GM12878 (cell line): ENCODE data around the gene DENND1A. TPM values are rescaled to one million over a fixed set of nuclear protein-coding genes. Genes with fewer than 3 reads are reported as not detected.

Experiments used
- ATAC-seq: fragments of 200-7000 bp; cut with Tn5 transposase; 3 replicates; pipeline ENCODE4 v1.9.1; 2020; ENCODE audit warnings: mild to moderate bottlenecking, moderate library complexity
- BruUV-seq: library from RNA; stranded (reverse); fragments of 400-500 nt; replicated peaks from 2 replicates; lab custom pipeline; 2021; lab: Mats Ljungman, UMichigan
- CTCF ChIA-PET: fragments of 300-600 bp; sonication (Branson Sonifier 250); formaldehyde crosslinking; extraction: SDS; loops from one replicate; lab custom pipeline; 2021; ENCODE audit warnings: inconsistent platforms; lab: Yijun Ruan, JAX
- POLR2A ChIA-PET: fragments of 350-600 bp; formaldehyde crosslinking; extraction: SDS; loops from one replicate; lab custom pipeline; 2021; ENCODE audit warnings: inconsistent platforms; lab: Charles Lee
- RAD21 ChIA-PET: fragments of 300-600 bp; sonication (Branson Sonifier 250); formaldehyde crosslinking; loops from one replicate; lab custom pipeline; 2023; ENCODE audit warnings: antibody characterized with exemption; ENCODE audit not compliant: unreplicated experiment; lab: Charles Lee
- SMC1A ChIA-PET: fragments of 300-600 bp; sonication (Branson Sonifier 250); formaldehyde crosslinking; loops from one replicate; lab custom pipeline; 2023; ENCODE audit not compliant: unreplicated experiment, uncharacterized antibody; lab: Charles Lee
- DNase-seq: peaks from one replicate; pipeline ENCODE4 v3.0.0-alpha.2; 2011; ENCODE audit warnings: low read depth, low spot score
- FAIRE-seq: peaks from 3 replicates; lab custom pipeline; 2011; peaks lifted over from hg19 to GRCh38; lab: Jason Lieb, UNC
- H2AFZ ChIP-seq: 2 replicates; pipeline ENCODE4 v1.6.0; 2011; ENCODE audit warnings: low read depth, low read length, control low read depth; ENCODE audit not compliant: control insufficient read depth
- H3K27ac ChIP-seq: 2 replicates; pipeline ENCODE4 v1.5.1; 2011; ENCODE audit warnings: control low read depth; ENCODE audit not compliant: control insufficient read depth, insufficient read depth
- H3K27me3 ChIP-seq, 2 experiments: replicated peaks in 1 of 2; 2 replicates each; pipeline versions ENCODE4 v1.6.0 to v1.6.1; 2011; ENCODE audit warnings: low read length in 1 of 2; ENCODE audit not compliant: control insufficient read depth in 2 of 2, insufficient read depth in 2 of 2
- H3K36me3 ChIP-seq, 2 experiments: 2 replicates each; pipeline ENCODE4 v1.5.1; 2011; ENCODE audit warnings: low read length in 1 of 2; ENCODE audit not compliant: control insufficient read depth in 2 of 2, insufficient read depth in 2 of 2
- H3K4me1 ChIP-seq: 2 replicates; pipeline ENCODE4 v1.6.1; 2011; ENCODE audit warnings: mild to moderate bottlenecking, low read length, moderate library complexity, mixed read lengths; ENCODE audit not compliant: control insufficient read depth, insufficient read depth
- H3K4me2 ChIP-seq: 2 replicates; pipeline ENCODE4 v1.6.0; 2011; ENCODE audit warnings: control low read depth; ENCODE audit not compliant: control insufficient read depth, insufficient read depth
- H3K4me3 ChIP-seq: fragments of 200-600 bp; sonication (generic); 2 replicates; pipeline ENCODE4 v1.5.1; 2016
- H3K79me2 ChIP-seq: 2 replicates; pipeline ENCODE4 v1.6.0; 2011; ENCODE audit warnings: low read length; ENCODE audit not compliant: control insufficient read depth, insufficient read depth
- H3K9ac ChIP-seq: 2 replicates; pipeline ENCODE4 v1.8.0; 2011; ENCODE audit warnings: low read length, control low read depth, mixed read lengths; ENCODE audit not compliant: control insufficient read depth, insufficient read depth
- H3K9me3 ChIP-seq: replicated peaks from 3 replicates; pipeline ENCODE4 v1.5.1; 2011; ENCODE audit warnings: mild to moderate bottlenecking, low read length; ENCODE audit not compliant: control insufficient read depth, insufficient read depth
- H4K20me1 ChIP-seq: 2 replicates; pipeline ENCODE4 v1.6.0; 2011; ENCODE audit not compliant: control insufficient read depth, insufficient read depth
- ASH2L ChIP-seq: fragments of 300-600, 200-600 bp; sonication (generic); IDR thresholded peaks from 2 replicates; pipeline ENCODE4 v1.6.1; 2017; ENCODE audit warnings: low read depth, mild to moderate bottlenecking, borderline replicate concordance
- ATF7 ChIP-seq: fragments of 450-650 bp; IDR thresholded peaks from 2 replicates; pipeline ENCODE4 v1.6.1; 2016; ENCODE audit warnings: low read depth, mild to moderate bottlenecking
- BHLHE40 ChIP-seq, 2 experiments: fragments of 450-650 bp in 1 of 2; IDR thresholded peaks; 2 replicates each; pipeline ENCODE4 v1.6.1; 2011 to 2017; ENCODE audit warnings: low read depth in 2 of 2, borderline replicate concordance in 1 of 2, improper control_type of control experiment in 1 of 2, low read length in 1 of 2, mild to moderate bottlenecking in 1 of 2
- SMAD5 ChIP-seq: IDR thresholded peaks from 2 replicates; pipeline ENCODE4 v1.6.1; 2016; ENCODE audit warnings: antibody characterized with exemption, low read depth
- SPI1 ChIP-seq: IDR thresholded peaks from 2 replicates; pipeline ENCODE4 v1.6.1; 2011; ENCODE audit warnings: low read depth, mild to moderate bottlenecking, low read length, moderate library complexity, borderline replicate concordance; ENCODE audit not compliant: insufficient read depth
- WGBS: methylation state at CpG from one replicate; pipeline ENCODE4 v1.1.6; 2016; ENCODE audit warnings: low lambda C conversion rate; ENCODE audit not compliant: insufficient replicate concordance, insufficient coverage; ENCODE audit errors: missing lambda C conversion rate; 5-methylcytosine and 5-hydroxymethylcytosine counted together
- in situ Hi-C: fragments of 300-500 bp; cut with MboI; formaldehyde crosslinking; loops from 9 replicates; pipeline ENCODE4 v1.14.3; 2018; ENCODE audit warnings: mixed read lengths
- intact Hi-C: fragments of 100-400 bp; cut with micrococcal nuclease; formaldehyde crosslinking; loops from one replicate; pipeline ENCODE4 v1.14.2; 2022; ENCODE audit not compliant: unreplicated experiment
- polyA plus RNA-seq, 11 experiments: library from polyadenylated mRNA; depleted of rRNA in 4 of 11; unstranded in 6 of 11; stranded (reverse) in 5 of 11; fragments of >200 nt; fragmentation: Nextera tagmentation in 4 of 11; fragmentation: Illumina TruSeq in 1 of 11; extraction: Ambion mirVana in 4 of 11; extraction: Trizol in 1 of 11; gene quantifications; 1 replicate in 1 of 11; 2 replicates in 10 of 11; pipeline versions ENCODE4 v1.2.1 to v1.2.3, GENCODE V29; 2011 to 2016; ENCODE audit warnings: inconsistent platforms in 2 of 11, missing spikeins in 2 of 11, low read depth in 1 of 11
- total RNA-seq, 4 experiments: library from RNA; depleted of rRNA in 3 of 4; stranded (reverse); fragments of >200 nt in 3 of 4; fragmentation: Illumina TruSeq in 1 of 4; extraction: Trizol in 1 of 4; gene quantifications; 2 replicates each; pipeline versions ENCODE4 v1.2.1 to v1.2.3, GENCODE V29; 2013 to 2021
- TF ChIP-seq, protein P1 (sequence below): fragments of 450-650 bp; IDR thresholded peaks from 2 replicates; pipeline ENCODE4 v1.6.1; 2017; ENCODE audit warnings: mild to moderate bottlenecking, moderate library complexity

The DENND1A gene
- total and polyA plus RNA-seq, 10 of the 15 experiments (the other 5 are each of a cell fraction or from before 2014, with no cell fraction given) = 14.1 to 48.6 (median 35.2) TPM

DNA sequence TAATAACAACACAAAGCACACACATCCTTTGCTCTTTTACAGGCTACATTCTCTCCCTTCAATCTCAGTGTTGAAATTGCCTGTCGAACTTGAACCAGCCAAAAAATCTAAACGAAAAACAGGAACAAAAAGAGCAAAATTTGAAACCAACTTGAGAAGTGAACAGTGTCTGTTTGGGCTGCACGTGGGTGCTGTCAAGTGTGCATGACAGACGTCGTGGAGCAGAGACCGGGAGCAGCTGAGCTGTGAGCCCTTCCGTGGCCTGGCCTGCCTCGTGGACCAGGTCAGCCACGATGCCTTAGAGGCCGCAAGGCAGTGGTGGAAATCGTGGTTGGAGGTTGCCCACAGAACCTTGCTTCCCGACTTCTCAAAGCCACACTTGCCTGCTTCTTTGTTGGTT lies 34.8 kb upstream of the DENND1A start:
- DNase-seq (no peak), ATAC-seq (no peak; the same call in 1 of the 3 replicates), FAIRE-seq (no peak)
- CTCF ChIA-PET = no interaction called here
- H3K4me2 ChIP-seq = no peak overlapping the region
- no peaks in the 10 kb centered on the region; the same call in 1 of the 2 replicates for H4K20me1 ChIP-seq
- SMC1A ChIA-PET = interaction anchor here (1.3 to 5.1 kb wide), 2 partner anchors 11 to 75 kb away, joined by 4 to 21 read pairs; no protein-coding TSS in a partner anchor
- POLR2A ChIA-PET = no interaction called here
- H3K27me3 ChIP-seq = peaks cover 3 to 6% of the 10 kb centered on the region in 2 experiments
- no peaks in the 10 kb centered on the region for H3K9me3 ChIP-seq
- BruUV-seq = no TSS peak
- intact Hi-C loops (loop anchor here (5.0 to 10.0 kb wide), 3 partner anchors 390 to 560 kb away; no protein-coding TSS in a partner anchor), in situ Hi-C loops (no loop called here)
- RAD21 ChIA-PET = interaction anchor here (0.9 to 3.4 kb wide), 2 partner anchors 32 to 76 kb away, joined by 4 to 17 read pairs; no protein-coding TSS in a partner anchor
- no peaks in the 10 kb centered on the region for H3K4me1 ChIP-seq
- H2AFZ ChIP-seq = no peak overlapping the region
- H3K79me2 ChIP-seq = no peaks in the 10 kb centered on the region
- TF ChIP-seq, protein P1, sequence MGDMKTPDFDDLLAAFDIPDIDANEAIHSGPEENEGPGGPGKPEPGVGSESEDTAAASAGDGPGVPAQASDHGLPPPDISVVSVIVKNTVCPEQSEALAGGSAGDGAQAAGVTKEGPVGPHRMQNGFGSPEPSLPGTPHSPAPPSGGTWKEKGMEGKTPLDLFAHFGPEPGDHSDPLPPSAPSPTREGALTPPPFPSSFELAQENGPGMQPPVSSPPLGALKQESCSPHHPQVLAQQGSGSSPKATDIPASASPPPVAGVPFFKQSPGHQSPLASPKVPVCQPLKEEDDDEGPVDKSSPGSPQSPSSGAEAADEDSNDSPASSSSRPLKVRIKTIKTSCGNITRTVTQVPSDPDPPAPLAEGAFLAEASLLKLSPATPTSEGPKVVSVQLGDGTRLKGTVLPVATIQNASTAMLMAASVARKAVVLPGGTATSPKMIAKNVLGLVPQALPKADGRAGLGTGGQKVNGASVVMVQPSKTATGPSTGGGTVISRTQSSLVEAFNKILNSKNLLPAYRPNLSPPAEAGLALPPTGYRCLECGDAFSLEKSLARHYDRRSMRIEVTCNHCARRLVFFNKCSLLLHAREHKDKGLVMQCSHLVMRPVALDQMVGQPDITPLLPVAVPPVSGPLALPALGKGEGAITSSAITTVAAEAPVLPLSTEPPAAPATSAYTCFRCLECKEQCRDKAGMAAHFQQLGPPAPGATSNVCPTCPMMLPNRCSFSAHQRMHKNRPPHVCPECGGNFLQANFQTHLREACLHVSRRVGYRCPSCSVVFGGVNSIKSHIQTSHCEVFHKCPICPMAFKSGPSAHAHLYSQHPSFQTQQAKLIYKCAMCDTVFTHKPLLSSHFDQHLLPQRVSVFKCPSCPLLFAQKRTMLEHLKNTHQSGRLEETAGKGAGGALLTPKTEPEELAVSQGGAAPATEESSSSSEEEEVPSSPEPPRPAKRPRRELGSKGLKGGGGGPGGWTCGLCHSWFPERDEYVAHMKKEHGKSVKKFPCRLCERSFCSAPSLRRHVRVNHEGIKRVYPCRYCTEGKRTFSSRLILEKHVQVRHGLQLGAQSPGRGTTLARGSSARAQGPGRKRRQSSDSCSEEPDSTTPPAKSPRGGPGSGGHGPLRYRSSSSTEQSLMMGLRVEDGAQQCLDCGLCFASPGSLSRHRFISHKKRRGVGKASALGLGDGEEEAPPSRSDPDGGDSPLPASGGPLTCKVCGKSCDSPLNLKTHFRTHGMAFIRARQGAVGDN = peak; percentile 73; the same call in 1 of the 2 replicates
- TF ChIP-seq ATF7 (no peak), ASH2L (no peak), SMAD5 (no peak), BHLHE40 (IDR thresholded peaks at IDR 0.05; ENCODE audit: borderline replicate concordance in 1 of 2, low read depth in 2 of 2, low read length in 1 of 2) (peak in 1 of 2 experiments; percentile 74; a peak in 2 of 4 replicates), SPI1 (no peak)
- no peak overlapping the region for H3K9ac ChIP-seq
- H3K36me3 ChIP-seq = no peaks in the 10 kb centered on the region
- 10% methylated on average over 12 of the region's 12 CpGs for WGBS
- H3K27ac ChIP-seq = no peak overlapping the region
- H3K4me3 ChIP-seq = no peak overlapping the region
